K562 treated with DMSO at 1 percent for 48 hours (cell line): ENCODE measurements around the gene SAPCD2. TPM values are rescaled to one million over a fixed set of nuclear protein-coding genes. Genes with fewer than 3 reads are reported as not detected.

ENCODE experiments used
- total RNA-seq: library from RNA; unstranded; fragments of 300-600 nt; gene quantifications from 2 replicates; pipeline ENCODE4 v1.2.3, GENCODE V29; 2022; ENCODE audit warnings: low replicate concordance; ENCODE audit errors: extremely low read depth

SAPCD2 gene, protein sequence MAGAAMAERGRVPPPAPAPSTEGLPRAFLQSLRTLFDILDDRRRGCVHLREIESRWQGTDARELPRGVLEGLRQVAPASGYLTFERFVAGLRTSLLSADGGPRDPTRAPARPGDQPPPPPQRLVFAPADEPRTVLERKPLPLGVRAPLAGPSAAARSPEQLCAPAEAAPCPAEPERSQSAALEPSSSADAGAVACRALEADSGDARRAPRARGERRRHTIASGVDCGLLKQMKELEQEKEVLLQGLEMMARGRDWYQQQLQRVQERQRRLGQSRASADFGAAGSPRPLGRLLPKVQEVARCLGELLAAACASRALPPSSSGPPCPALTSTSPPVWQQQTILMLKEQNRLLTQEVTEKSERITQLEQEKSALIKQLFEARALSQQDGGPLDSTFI
- not detected in 2 replicates for total RNA-seq

DNA sequence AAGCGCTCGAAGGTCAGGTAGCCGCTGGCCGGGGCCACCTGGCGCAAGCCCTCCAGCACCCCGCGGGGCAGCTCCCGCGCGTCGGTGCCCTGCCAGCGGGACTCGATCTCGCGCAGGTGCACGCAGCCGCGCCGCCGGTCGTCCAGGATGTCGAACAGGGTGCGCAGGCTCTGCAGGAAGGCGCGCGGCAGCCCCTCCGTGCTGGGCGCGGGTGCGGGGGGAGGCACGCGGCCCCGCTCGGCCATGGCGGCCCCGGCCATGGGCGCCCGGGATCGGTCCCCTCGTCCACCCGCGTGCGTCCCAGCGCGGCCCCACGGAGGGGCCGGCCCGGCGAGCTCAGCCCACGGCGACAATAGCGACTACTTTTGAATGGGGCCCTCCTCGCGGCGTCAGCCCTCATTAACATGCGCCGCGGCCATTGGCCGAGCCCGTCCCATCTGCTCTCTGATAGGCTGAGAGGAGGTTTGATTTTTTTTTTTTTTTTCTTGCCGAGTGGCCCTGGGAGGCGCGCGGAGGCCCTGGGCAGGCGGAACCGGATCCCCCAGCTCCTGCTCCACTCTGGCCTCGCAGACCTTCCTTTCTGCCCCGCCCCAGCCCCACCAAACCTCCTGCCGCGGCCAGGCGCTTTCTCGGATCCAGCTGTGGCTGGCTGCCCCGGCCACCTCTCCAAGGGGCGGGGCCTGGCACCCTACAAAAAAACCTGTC, at the start of gene SAPCD2:
Gene SAPCD2, minus strand, starts transcription at position 357 of the 705 bp plus-strand sequence. Its CDS starts 97 bp downstream, at position 260.

DNA sequence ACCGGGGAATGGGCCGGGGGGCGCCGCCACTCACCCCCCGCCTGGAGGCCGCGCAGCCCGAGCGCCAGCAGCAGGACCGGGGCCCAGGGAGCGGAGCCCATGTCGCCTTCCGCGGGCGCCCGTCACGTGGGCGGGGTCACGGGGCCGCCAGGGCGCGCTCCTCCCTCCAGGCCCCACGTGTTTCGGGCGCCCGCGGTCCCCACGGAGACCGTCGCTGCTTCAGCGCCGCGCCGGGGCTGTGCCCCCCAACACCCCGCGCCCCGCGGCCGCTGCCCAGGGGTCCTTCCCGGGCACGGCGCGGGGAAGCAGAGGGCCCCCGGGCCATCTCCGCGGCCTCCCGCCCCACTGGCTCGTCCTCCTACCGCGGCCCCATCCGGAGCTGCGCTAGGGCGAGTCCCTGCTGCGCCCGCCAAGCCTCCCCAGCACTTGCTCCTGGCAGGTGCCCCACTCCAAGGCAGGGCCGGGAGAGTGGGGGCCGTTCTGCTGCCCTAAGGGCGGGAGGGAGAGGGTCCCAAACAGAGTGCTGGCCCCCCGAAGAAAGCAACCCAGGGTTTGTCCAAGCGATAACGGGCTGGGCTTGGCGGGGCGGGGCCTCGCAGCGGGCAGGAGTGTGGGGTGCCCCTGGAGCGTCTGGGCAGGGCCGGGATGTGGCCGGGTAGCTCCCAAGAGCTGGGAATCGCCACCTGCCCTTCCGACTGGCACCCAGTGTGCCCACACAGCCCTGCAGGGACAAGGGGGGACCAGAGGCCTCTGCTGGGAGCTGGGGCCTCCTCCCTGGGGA, 44.4 kb upstream of the SAPCD2 start, which contains the start of gene DPP7:
Gene DPP7, minus strand, starts transcription at position 121 of the 781 bp plus-strand sequence. Its CDS starts 20 bp downstream, at position 101.

DNA sequence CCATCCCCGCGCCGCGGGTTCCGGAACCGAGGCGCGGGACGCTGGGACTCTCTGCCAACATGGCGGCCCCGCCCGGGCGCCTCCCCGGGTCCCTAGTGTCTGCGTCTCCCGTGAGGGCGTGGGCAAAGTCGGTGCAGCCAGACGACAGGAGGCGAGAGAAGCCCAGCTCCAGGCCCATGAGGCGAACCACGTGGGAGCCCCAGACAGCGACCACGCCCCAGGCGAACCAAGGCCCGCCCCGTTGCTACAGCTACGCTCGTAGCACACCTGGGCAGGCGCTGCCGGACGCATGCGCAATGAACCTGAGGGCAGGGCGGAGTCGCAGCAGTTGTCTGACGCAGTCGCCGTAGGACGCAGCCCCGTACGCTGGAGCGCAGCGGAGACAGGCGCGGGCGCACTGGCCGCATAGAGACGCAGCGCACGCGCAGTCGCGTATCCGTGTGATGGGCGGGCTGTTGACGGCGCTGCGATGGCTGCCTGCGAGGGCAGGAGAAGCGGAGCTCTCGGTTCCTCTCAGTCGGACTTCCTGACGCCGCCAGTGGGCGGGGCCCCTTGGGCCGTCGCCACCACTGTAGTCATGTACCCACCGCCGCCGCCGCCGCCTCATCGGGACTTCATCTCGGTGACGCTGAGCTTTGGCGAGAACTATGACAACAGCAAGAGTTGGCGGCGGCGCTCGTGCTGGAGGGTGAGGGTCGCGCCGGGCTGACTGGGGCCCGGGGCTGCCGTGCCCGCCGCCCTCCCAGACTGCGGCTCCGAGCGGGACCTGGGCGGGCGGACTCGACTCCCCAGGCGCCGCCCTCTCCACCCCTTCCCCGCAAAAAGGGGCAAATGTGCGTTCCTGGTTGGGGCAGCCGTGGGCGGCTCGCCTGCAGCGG, 16.4 kb upstream of the SAPCD2 start, which contains the start of gene MAN1B1:
Gene MAN1B1, plus strand, starts transcription at position 455 of the 878 bp plus-strand sequence. Its CDS starts 15 bp downstream, at position 470.

DNA sequence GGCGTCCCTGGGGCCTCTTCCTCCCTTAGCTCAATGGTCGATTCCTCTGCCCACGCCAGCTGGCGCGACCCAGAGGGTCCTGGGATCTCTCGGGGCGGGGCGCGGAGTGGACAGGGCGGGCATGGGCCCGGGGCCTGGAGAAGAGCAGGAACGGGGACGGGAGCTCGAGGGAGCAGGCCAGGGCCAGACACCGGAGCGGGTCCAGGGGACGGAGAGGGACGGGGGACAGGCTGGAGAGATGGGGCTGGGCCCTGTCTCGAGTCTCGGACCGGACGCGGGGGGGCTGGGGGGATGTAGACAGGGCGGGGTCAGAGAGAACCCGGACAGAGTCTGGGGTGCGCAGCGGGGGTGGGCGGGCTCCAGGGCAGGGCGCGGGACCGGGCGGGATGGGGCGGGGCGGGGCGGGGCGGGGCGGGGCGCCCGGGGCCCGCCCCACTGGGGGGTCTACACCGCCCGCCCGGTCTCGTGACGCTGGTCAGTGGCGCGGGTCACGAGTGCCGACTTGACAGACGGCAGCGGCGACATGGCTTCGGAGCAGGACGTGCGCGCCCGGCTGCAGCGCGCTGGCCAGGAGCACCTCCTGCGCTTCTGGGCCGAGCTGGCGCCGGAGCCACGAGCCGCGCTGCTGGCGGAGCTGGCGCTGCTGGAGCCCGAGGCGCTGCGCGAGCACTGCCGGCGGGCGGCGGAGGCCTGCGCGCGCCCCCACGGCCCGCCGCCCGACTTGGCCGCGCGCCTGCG, 6.8 kb upstream of the SAPCD2 start, which contains the start of gene UAP1L1:
Gene UAP1L1, plus strand, starts transcription at position 508 of the 738 bp plus-strand sequence. Its CDS starts 16 bp downstream, at position 524.

DNA sequence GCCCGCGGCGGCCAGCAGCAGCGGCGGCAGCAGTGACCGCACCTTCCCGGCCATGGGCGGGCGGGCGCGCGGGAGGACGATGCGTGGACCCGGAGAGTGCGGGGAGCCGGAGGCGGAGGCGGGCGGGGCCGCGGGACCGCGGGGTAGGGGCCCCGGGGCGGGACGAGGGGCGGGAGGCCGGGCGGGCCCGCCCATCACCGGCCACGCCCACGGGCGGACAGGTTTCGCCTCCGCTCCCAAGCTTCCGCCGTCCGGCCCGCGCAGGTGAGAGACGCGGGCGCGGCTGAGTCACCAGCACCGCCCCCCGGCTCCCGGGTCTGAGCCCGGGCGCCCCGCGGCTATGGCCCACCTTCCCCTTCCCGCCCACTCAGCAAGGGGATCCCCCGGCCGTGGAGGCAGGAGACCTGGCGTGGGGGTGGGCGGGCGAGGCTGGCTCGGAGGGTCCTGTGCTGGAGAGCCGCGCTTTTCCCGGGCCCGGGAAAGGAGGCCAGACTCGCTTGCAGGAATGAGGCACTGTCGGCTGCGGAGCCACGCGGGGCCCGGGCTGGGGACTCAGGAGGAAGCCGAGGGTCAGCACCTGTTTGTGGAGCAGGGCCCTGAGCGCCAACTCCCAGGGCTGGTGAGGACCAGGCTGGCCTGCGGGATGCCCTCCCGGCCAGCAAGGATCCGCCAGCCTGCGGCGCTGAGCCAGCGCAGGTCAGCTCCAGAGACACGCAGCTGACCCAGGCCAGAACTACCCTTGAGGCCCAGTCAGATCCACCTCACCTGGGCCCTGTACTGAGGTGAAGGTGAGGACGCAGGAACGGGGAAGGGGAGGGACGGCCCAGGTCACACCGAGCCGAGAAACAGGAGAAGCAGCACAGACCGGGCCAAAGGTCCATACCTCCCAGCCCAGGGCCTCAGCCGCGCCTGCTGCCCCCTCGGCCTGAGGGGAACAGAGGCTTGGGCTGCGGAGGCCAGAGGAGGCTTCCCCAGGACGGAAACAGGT, 16.1 kb downstream of the SAPCD2 start, which contains the start of gene ENTPD2:
Gene ENTPD2, minus strand, starts transcription at position 118 of the 988 bp plus-strand sequence. Its CDS starts 64 bp downstream, at position 54.

DNA sequence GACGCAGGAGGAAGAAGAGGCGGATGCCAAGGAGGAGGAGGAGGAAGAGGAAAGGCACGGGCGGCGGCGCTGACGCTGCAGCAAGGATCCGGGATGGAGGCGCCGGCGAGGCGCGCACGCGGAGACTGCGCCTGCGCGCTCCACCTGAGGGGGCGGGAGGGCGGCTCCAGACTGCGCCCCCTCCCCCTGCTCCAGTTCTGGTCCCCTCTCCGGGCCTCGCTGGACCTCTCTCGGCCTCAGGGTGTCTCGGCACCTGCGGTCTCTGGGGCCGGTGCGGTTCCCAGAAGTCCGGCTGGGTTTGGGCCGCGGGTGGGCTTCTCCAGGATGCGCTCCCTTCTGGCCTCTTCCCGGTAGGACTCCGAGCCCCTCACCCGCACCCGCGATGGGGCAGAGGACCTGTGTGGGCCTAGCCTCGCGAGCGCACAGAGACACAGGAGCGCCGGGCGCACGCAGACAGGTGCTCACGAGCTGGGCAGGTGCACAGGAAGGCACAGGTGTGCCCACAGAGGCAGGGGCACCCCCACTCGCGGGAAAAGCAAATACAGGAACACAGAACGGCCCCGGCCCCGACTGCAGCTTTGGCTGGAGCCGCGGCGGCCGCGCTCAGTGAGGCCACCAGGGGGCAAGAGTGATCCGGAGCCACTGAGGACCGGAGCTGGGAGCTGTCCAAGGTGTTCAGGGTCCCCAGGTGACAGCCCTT, 24.1 kb downstream of the SAPCD2 start, which contains the start of gene NPDC1:
Gene NPDC1, minus strand, starts transcription at position 90 of the 700 bp plus-strand sequence. CDS start 188 bp downstream, outside the sequence.

DNA sequence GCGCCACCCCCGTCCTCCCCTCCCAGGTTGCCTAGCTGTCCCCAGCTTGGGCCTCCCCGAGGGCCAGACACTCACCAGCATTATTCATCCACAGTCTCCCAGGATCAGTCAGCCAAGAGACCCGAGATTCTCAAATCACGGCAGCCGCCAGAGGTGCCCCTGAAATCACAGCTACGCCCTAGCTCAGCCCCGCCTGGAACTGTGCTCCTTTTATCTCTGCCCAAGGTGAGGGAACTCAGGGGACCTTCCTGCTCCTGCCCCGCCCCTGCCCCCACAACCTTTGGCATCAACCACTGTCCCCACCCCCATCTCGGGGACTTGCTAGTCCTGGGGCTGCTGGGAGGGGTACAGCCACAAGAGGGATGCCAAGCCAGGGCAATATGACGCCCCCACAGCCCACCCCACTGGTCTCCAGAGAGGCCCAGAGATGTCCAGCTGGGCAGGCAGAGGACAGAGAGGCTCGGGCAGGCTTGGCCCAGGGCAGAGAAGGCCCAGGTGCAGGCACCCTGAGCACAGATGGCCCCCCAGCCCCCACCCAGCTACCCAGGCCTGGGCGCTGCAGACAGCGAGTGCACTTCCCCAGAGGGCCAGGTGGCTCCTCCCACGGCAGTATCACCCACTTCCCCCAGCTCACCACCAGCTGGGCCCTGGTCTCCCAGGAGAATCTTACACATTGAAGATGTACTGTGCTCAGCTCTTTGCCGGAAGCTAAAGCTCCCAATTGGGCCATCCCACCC, 38.3 kb downstream of the SAPCD2 start, which contains the start of gene FUT7:
Gene FUT7, minus strand, starts transcription at position 185 of the 737 bp plus-strand sequence. Its CDS starts 97 bp downstream, at position 88.

DNA sequence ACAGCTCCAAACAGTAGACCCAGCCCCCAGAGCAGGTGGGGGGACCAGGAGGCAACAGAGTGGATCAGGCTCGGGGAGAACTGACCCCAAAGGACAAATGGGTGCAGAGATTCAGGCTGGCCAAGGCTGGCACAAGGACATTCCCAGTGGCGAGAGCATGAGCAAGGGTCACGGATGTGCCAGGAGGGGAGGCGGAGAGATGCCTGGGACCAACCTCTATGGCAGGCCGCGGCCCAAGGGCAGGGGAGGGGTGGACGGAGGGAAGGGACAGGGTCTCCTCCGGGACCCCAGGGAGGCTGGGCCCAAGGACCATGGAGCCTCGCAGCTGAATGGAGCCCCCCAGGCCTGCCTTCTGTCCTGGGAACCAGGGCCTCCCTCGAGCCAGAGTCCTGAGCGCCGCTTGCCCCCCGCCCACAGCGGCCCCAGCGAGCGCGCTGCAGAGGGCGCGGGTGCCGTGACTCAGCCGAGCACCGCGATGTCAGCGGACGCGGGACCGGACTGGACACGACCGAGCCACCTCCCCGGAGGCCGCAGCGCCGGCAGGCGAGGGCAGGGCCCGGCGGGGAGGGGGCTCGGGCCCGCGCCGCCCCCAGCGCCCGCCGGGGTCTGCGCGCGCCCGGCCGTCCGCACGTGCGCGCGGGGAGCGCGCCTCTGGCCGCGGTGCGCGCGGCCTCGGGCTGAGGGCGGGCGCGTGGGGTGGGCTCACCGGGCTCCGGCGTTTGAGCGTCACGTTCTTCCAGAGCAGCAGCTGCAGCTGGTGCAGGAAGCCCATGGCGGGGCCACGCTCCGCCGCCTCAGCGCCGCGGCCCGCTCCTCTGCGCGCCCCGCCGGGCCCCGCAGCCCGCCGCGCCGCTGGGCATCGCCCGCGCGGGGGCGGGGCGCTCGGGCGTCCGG, 42.7 kb downstream of the SAPCD2 start, which contains the start of gene ABCA2:
Gene ABCA2, minus strand, starts transcription at position 869 of the 894 bp plus-strand sequence. Its CDS starts 97 bp downstream, at position 772.

Other genes with a start within 250 kb of the SAPCD2 start
- not detected in 2 replicates for gene AJM1, start 228.1 kb downstream of the SAPCD2 start, total RNA-seq
- gene PHPT1, start 221.1 kb downstream of the SAPCD2 start, total RNA-seq: not detected in 2 replicates
- gene MAMDC4, start 218.2 kb downstream of the SAPCD2 start, total RNA-seq: not detected in 2 replicates
- gene EDF1, start 204.2 kb downstream of the SAPCD2 start, total RNA-seq: not detected in 2 replicates
- gene TRAF2, start 184.0 kb downstream of the SAPCD2 start, total RNA-seq: not detected in 2 replicates
- gene FBXW5, start 125.8 kb downstream of the SAPCD2 start, total RNA-seq: not detected in 2 replicates
- not detected in 2 replicates for gene C8G, start 125.3 kb downstream of the SAPCD2 start, total RNA-seq
- gene LCN12, start 118.3 kb downstream of the SAPCD2 start, total RNA-seq: not detected in 2 replicates
- not detected in 2 replicates for gene PTGDS, start 93.1 kb downstream of the SAPCD2 start, total RNA-seq
- not detected in 2 replicates for gene LCNL1, start 87.6 kb downstream of the SAPCD2 start, total RNA-seq
- gene PAXX, start 78.1 kb downstream of the SAPCD2 start, total RNA-seq: not detected in 2 replicates
- not detected in 2 replicates for gene CLIC3, start 74.0 kb downstream of the SAPCD2 start, total RNA-seq
- not detected in 2 replicates for gene ABCA2, start 42.3 kb downstream of the SAPCD2 start, total RNA-seq
- not detected in 2 replicates for gene FUT7, start 38.5 kb downstream of the SAPCD2 start, total RNA-seq
- gene NPDC1, start 24.4 kb downstream of the SAPCD2 start, total RNA-seq: not detected in 2 replicates
- not detected in 2 replicates for gene ENTPD2, start 16.5 kb downstream of the SAPCD2 start, total RNA-seq
- gene UAP1L1, start 7.0 kb upstream of the SAPCD2 start, total RNA-seq: not detected in 2 replicates
- gene MAN1B1, start 16.4 kb upstream of the SAPCD2 start, total RNA-seq: 167 TPM in 1 of 2 replicates, not detected in the other
- not detected in 2 replicates for gene DPP7, start 44.2 kb upstream of the SAPCD2 start, total RNA-seq
- gene GRIN1, start 68.6 kb upstream of the SAPCD2 start, total RNA-seq: not detected in 2 replicates
- gene LRRC26, start 99.5 kb upstream of the SAPCD2 start, total RNA-seq: not detected in 2 replicates
- not detected in 2 replicates for gene TMEM210, start 101.5 kb upstream of the SAPCD2 start, total RNA-seq
- gene ANAPC2, start 118.0 kb upstream of the SAPCD2 start, total RNA-seq: not detected in 2 replicates
- not detected in 2 replicates for gene SSNA1, start 118.1 kb upstream of the SAPCD2 start, total RNA-seq
- gene TPRN, start 130.2 kb upstream of the SAPCD2 start, total RNA-seq: not detected in 2 replicates
- not detected in 2 replicates for gene TMEM203, start 135.1 kb upstream of the SAPCD2 start, total RNA-seq
- not detected in 2 replicates for gene NDOR1, start 135.1 kb upstream of the SAPCD2 start, total RNA-seq
- gene RNF208, start 151.7 kb upstream of the SAPCD2 start, total RNA-seq: not detected in 2 replicates
- not detected in 2 replicates for gene CYSRT1, start 154.6 kb upstream of the SAPCD2 start, total RNA-seq
- gene RNF224, start 156.9 kb upstream of the SAPCD2 start, total RNA-seq: not detected in 2 replicates
- gene SLC34A3, start 160.3 kb upstream of the SAPCD2 start, total RNA-seq: not detected in 2 replicates
- gene TUBB4B, start 170.7 kb upstream of the SAPCD2 start, total RNA-seq: 943 TPM in 1 of 2 replicates, not detected in the other
- not detected in 2 replicates for gene STPG3, start 180.7 kb upstream of the SAPCD2 start, total RNA-seq
- gene NELFB, start 184.8 kb upstream of the SAPCD2 start, total RNA-seq: not detected in 2 replicates
- 87.0 TPM in 1 of 2 replicates, not detected in the other for gene TOR4A, start 207.2 kb upstream of the SAPCD2 start, total RNA-seq
- gene NRARP, start 231.7 kb upstream of the SAPCD2 start, total RNA-seq: not detected in 2 replicates